SHP77 treated with DMSO at 0.1 percent for 48 hours (cell line): ENCODE data around the gene TIGD6.
"Not testable (repeated sequence)": the region's sequence is repeated elsewhere in the genome, so short reads cannot be mapped to it uniquely, and the experiment has no call there.

Source experiments
- DNase-seq: peaks from one replicate; lab custom pipeline; 2025; lab: John Stamatoyannopoulos, UW

The TIGD6 gene

DNA sequence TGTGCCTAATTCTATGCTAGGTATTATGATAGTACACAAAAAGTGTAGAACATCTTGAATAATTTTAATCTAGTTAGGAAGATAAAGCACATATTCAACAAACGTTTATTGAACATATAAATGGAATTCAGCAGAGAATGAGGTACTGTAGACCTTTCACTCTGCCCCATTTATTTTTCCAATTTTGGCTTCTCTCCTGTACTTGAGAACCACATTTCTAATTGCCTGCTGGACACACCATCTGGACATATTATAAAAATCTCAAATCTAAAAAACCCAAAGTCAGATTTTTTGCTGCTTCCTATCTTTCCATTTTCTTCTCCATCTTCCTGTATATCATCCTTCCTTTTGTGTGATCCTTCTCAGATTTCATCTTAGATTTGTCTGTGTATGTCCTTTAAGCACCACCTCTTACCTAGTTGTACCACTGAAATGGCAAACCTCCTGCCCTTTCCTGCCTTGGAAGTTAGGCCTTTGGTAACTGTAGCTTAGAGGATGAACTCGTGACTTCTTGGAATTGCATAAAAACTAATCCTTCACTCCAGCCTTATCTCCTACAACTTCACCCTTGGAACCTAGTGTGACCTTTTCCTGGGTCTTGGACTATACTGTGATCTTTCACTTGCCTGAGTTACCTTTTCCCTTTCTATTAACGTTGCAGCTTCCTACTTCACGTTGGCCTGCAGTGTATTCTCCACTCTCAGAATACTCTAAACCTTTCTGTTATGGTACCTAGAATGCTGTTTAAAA is 31.1 kb downstream of the TIGD6 start:
- DNase-seq: no peak

DNA sequence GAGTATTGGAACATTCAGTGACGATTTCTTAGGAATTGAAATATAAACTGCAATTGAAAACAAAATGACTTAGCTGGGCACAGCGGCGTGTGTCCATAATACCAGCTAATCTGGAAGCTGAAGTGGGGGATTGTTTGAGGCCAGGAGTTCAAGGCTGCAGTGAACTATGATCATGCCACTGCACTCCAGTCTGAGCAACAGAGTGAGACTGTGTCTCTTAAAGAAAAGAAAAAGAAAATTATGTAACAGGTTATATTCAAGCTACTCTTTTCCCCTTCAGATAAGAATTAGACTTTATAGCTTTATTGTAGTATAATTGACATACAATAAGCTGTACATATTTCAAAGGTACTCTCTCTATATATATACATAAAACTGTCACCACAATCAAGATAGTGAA is 33.5 kb downstream of the TIGD6 start:
- no peak for DNase-seq

GRCh38 chr5:149963729-149964128 is 36.7 kb downstream of the TIGD6 start:
- DNase-seq: no peak

GRCh38 chr5:149962601-149963300 is 37.7 kb downstream of the TIGD6 start:
- DNase-seq: no peak

DNA sequence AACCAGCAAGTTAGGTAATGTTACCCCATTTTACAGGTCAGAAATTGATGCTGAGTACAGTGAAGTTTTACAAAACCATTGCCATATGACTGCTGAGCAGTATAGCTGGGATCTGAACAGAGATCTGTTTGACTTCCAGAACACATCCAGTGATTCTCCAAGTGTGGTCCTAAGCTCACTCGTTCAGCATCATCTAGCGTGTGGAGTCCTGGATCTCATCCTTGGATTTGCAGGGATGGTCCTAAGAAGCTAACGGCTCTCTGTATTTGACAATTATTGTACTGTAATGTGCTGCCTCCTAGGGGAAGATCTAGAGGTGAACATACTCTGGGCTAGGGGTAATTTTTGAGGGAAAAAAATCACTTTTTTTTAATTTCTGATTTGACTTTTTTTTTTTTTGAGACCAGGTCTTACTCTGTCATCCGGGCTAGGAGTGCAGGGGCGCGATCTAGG is 38.5 kb downstream of the TIGD6 start:
- DNase-seq: peak; percentile 69

DNA sequence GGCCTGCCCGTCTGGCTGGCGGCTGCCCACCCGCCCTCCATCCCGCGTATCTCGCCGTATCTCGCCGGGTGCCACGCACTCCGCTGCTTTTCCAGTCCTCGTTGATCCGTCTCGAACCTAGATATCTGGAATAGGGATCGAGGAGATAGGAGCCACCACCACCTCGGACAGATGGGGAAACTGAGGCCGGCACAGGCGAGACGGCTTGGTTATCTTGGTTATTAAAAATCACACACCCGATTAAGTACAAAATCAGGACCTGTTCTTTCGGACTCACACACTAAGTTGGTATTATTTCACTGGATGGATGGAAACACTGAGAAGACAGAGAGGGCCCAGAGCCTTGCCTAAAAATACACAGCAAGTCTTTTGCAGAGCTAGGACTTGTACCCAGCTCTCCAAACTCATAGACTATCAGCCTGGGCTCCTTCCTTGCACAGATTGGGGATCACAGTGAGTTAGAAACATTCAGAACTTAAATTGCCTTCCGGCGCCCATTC is 39.2 kb downstream of the TIGD6 start:
- DNase-seq: no peak

DNA sequence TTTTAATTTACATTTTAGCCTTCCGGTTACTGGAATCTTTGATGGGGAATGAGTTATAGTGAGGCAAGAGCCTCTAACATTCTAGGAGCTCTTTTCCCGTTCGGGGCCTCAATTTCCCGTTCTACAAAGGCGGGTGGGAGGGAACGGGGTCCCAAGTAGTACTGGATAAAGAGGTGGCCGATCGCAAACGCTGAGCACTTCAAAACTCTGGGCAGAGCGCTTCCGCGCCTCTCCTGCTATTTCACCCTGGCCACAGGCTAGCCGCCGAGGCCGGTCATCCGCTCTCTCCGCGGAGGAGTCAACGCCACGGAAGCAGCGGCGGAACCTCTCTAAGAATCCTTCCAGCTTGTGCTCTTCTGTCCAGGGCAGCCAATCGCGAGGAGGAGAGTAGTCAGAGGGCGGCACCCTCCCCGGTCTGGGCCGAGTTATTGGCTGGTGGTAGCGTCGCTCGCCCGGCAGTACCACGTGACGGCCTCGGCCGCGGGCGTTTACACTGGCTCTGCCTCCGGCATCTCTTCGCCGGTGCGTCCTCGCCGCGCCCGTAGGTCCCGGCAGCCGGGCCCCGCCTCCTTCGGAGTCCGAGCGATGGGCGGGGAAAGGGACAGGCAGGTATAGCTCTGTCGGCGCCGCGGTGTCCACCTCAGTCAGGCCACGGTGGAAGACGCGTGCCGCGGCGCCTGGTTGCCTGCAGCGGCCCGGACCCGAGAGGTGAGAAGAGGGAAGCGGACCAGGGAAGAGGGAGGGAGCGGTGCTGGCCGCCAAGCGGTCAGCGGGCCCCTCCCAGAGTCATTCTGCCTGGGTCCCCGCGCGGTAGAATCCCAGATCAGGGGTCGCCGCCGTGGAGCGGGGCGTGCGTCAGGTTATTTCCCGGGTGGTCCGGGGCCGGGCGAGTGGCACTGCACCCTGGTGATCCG is 39.9 kb downstream of the TIGD6 start, which contains the start of gene SLC26A2:
Gene SLC26A2, plus strand, starts transcription at position 487 of the 914 bp plus-strand sequence. CDS start 16,895 bp downstream, outside the sequence.
- DNase-seq: peak; percentile 97

- DNase-seq: no peak
Observed at GRCh38 chr5:149959406-149960236, 40.8 kb downstream of the TIGD6 start.

- no peak for DNase-seq
Observed at GRCh38 chr5:149957855-149958254, 42.6 kb downstream of the TIGD6 start.

- no peak for DNase-seq
Observed at GRCh38 chr5:149956685-149957084, 43.8 kb downstream of the TIGD6 start.

DNA sequence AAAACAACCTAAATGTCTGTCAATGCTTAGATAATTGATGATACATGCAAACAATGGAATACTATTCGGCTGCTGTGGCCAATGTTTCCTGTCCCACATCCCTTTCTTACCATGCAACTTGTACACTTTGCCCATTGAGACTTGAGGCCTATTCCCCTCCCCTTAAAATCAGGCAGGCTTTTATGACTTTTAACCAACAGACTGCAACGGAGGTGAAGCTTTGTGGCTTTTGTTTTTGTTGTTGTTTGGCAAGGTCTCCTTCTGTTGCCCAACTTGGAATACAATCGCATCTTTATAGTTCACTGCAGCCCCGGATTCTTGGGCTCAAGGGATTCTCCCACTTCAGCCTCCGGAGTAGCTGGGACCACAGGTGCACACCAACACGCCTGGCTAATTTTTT is 45.7 kb downstream of the TIGD6 start:
- DNase-seq: no peak

GRCh38 chr5:149953436-149954121 is 46.9 kb downstream of the TIGD6 start:
- DNase-seq: no peak

- DNase-seq: no peak
Observed at GRCh38 chr5:149951138-149951749, 49.2 kb downstream of the TIGD6 start.

- DNase-seq: no peak
Observed at GRCh38 chr5:149948993-149949392, 51.5 kb downstream of the TIGD6 start.

DNA sequence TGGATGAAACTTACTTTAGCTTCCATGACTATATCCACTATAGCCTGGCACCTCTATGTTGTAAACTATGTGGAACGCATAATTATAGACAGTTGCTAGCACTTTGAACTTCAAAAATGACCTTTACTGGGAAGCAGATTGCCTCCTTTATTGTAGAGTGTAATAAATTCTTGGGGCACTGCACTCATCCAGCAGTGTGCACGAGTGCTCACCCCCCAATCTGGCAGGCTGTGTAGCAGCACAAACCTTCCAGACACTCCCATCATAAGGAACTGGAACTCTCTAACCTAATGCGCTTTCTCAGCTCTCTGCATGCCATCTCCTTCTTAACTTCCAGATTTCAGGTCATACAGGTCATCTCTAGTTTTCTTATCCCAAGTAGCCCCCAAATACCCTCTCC is 54.3 kb downstream of the TIGD6 start:
- no peak for DNase-seq

- DNase-seq: no peak
Observed at GRCh38 chr5:149944666-149945065, 55.8 kb downstream of the TIGD6 start, which contains the start of gene PDE6A. Gene PDE6A (minus strand): TSS chr5:149944793. CDS start chr5:149944673, 120 bp downstream.

DNA sequence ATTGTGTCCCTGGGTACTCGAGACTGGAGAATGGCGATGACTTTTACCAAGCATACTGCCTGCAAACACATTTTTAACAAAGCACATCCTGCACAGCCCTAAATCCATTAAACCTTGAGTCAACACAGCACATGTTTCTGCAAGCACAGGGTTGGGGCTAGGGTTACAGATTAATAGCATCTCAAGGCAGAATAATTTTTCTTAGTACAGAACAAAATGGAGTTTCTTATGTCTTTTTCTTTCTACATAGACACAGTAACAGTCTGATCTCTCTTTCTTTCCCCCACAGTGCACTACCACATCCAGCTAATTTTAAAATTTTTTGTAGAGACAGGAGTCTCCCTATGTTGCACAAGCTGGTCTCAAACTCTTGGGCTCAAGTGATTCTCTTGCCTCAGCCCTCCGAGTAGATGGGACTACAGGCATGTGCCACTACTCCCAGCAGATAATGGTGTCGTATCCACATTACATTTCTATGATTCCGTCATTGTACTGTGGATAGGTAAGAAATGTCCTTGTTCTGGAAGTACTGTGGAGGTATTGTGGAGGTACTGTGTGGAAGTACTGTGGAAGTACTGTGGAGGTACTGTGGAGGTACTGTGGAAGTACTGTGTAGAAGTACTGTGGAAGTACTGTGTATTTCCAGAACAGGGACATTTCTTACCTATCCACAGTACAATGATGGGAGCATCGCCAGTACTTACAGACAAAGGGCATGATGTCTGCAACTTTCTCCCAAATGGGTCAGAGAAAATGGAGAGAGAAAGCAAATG is 57.1 kb downstream of the TIGD6 start:
- not testable (repeated sequence) for DNase-seq
